Measurements from ENCODE around the gene HAAO. TPM values are rescaled to one million over a fixed set of nuclear protein-coding genes. Genes with fewer than 3 reads are reported as not detected.

HAAO gene
- total RNA-seq, 4 donors from 2014 or later, result 0.61 to 10.5 (median 5.2) TPM

DNA sequence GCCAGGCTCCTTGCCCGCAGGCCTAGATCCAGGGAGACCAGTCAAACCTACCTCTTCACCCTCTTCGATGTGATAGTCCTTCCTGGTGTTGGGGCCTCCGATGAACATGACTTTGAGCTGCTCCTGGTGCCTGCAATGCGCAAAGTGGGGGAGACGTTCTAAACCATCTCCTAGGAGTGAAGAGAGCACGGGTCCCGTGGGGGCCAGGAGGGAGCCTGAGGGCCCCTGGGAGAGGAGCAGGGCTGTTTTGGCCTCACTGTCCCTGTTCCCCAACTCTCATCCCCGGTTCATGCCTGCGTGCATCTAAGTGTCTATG is 3.9 kb downstream of the HAAO start:
- Histone ChIP-seq H3K27me3 (no peaks in the 10 kb centered on the region), H3K9me3 (no peaks in the 10 kb centered on the region), H3K4me3 (no peak overlapping the region), H3K4me1 (peaks cover 11 to 46% (median 13%) of the 10 kb centered on the region in 3 donors), H3K27ac (no peak overlapping the region), H3K36me3 (peaks cover 0 to 7% (median 0%) of the 10 kb centered on the region in 3 donors)
- 89 to 100% methylated on average over 1 to 9 of the region's 9 CpGs for WGBS, 2 donors
- DNase-seq, result no peak
- intact Hi-C loops (cut with DNase I), result no loop called here
- TF ChIP-seq, protein P1, sequence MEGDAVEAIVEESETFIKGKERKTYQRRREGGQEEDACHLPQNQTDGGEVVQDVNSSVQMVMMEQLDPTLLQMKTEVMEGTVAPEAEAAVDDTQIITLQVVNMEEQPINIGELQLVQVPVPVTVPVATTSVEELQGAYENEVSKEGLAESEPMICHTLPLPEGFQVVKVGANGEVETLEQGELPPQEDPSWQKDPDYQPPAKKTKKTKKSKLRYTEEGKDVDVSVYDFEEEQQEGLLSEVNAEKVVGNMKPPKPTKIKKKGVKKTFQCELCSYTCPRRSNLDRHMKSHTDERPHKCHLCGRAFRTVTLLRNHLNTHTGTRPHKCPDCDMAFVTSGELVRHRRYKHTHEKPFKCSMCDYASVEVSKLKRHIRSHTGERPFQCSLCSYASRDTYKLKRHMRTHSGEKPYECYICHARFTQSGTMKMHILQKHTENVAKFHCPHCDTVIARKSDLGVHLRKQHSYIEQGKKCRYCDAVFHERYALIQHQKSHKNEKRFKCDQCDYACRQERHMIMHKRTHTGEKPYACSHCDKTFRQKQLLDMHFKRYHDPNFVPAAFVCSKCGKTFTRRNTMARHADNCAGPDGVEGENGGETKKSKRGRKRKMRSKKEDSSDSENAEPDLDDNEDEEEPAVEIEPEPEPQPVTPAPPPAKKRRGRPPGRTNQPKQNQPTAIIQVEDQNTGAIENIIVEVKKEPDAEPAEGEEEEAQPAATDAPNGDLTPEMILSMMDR (IDR thresholded peaks at IDR 0.05), result no peak
- no peak for TF ChIP-seq POLR2A (IDR thresholded peaks at IDR 0.05)

GRCh38 chr2:42787788-42788477 is 4.5 kb downstream of the HAAO start:
- no peak overlapping the region for H3K27ac ChIP-seq
- TF ChIP-seq, protein P1 (IDR thresholded peaks at IDR 0.05), result no peak
- no peak for TF ChIP-seq POLR2A (IDR thresholded peaks at IDR 0.05)
- intact Hi-C loops (cut with DNase I), result no loop called here
- H3K4me3 ChIP-seq, result no peak overlapping the region
- no peaks in the 10 kb centered on the region for H3K27me3 ChIP-seq
- no peaks in the 10 kb centered on the region for H3K9me3 ChIP-seq
- peaks cover 0 to 11% (median 0%) of the 10 kb centered on the region in 3 donors for H3K36me3 ChIP-seq
- no peak for DNase-seq
- 76 to 82% methylated on average over 7 to 8 of the region's 12 CpGs for WGBS, 2 donors
- peaks cover 8 to 41% (median 11%) of the 10 kb centered on the region in 3 donors for H3K4me1 ChIP-seq

- H3K36me3 ChIP-seq, result peaks cover 0 to 11% (median 0%) of the 10 kb centered on the region in 3 donors
- no peaks in the 10 kb centered on the region for H3K9me3 ChIP-seq
- TF ChIP-seq, protein P1 (IDR thresholded peaks at IDR 0.05), result no peak
- TF ChIP-seq POLR2A (IDR thresholded peaks at IDR 0.05), result no peak
- no peak for DNase-seq
- intact Hi-C loops (cut with DNase I), result no loop called here
- peaks cover 8 to 35% (median 11%) of the 10 kb centered on the region in 3 donors for H3K4me1 ChIP-seq
- no peak overlapping the region for H3K4me3 ChIP-seq
- H3K27ac ChIP-seq, result no peak overlapping the region
- H3K27me3 ChIP-seq, result no peaks in the 10 kb centered on the region
- WGBS, 2 donors, result 79 to 100% methylated on average over 1 to 2 of the region's 3 CpGs
These were observed 5.0 kb downstream of the HAAO start for GRCh38 chr2:42787424-42787787.

DNA sequence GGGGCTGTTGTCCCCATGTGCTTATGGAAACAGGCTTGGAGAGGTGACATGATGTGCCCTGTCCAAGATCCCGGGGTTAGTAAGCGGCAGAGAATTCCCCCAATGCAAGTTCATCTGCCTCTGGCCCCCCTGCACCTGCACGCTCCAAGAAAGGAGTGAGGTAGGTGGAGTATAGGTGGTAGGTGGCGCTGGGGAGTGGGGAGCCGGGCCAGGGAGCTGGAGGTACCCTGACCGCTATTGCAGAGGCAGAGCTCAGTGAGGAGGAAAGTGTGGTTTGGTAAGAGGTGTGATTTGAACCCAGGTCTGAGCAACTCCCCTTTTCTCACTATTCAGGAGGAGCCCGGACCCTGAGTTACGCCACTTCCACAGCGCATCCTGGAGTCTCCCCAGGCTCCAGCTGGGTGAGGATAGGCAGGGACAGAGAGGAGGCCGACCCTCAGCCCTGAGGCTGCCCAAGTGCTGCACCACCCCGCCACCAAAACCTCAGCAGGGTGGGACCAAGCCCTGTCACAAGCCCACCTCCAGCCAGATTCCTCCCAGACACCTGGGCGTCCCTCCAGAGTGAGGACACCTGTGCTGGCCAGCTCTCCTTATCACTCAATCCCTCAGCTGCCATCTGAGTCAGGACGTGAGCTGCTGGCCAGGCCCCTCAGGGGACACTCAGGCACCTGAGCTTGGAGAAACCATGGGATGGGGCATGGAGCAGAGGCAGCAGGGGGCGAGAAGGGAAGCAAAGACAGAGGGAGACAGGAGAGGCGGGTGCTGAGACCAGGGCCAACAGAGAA is 5.6 kb downstream of the HAAO start:
- Histone ChIP-seq H3K4me1 (peaks cover 5 to 29% (median 7%) of the 10 kb centered on the region in 3 donors), H3K36me3 (peaks cover 0 to 11% (median 0%) of the 10 kb centered on the region in 3 donors), H3K9me3 (no peaks in the 10 kb centered on the region), H3K4me3 (no peak overlapping the region), H3K27ac (no peak overlapping the region), H3K27me3 (no peaks in the 10 kb centered on the region)
- DNase-seq, result no peak
- no peak for TF ChIP-seq POLR2A (IDR thresholded peaks at IDR 0.05)
- TF ChIP-seq, protein P1 (IDR thresholded peaks at IDR 0.05), result no peak
- intact Hi-C loops (cut with DNase I), result no loop called here
- WGBS, 2 donors, result 75 to 80% methylated on average over 4 to 5 of the region's 15 CpGs

GRCh38 chr2:42784204-42784880 is 8.0 kb downstream of the HAAO start:
- Histone ChIP-seq H3K9me3 (no peaks in the 10 kb centered on the region), H3K27me3 (no peaks in the 10 kb centered on the region), H3K4me3 (no peak overlapping the region), H3K4me1 (peaks cover 0 to 18% (median 4%) of the 10 kb centered on the region in 3 donors), H3K36me3 (peaks cover 0 to 17% (median 0%) of the 10 kb centered on the region in 3 donors), H3K27ac (no peak overlapping the region)
- intact Hi-C loops (cut with DNase I), result no loop called here
- WGBS, 2 donors, result 69 to 72% methylated on average over 4 of the region's 7 CpGs
- TF ChIP-seq, protein P1 (IDR thresholded peaks at IDR 0.05), result no peak
- TF ChIP-seq POLR2A (IDR thresholded peaks at IDR 0.05), result no peak
- DNase-seq, result no peak
